NCI-H1694 treated with DMSO at 0.1 percent for 48 hours (cell line): Measurements from ENCODE around the gene RALY.
"Not testable (repeated sequence)": the region's sequence is repeated elsewhere in the genome, so short reads cannot be mapped to it uniquely, and the experiment has no call there.

ENCODE experiments used
- DNase-seq: peaks from one replicate; lab custom pipeline; 2025; lab: John Stamatoyannopoulos, UW

The RALY gene

DNA sequence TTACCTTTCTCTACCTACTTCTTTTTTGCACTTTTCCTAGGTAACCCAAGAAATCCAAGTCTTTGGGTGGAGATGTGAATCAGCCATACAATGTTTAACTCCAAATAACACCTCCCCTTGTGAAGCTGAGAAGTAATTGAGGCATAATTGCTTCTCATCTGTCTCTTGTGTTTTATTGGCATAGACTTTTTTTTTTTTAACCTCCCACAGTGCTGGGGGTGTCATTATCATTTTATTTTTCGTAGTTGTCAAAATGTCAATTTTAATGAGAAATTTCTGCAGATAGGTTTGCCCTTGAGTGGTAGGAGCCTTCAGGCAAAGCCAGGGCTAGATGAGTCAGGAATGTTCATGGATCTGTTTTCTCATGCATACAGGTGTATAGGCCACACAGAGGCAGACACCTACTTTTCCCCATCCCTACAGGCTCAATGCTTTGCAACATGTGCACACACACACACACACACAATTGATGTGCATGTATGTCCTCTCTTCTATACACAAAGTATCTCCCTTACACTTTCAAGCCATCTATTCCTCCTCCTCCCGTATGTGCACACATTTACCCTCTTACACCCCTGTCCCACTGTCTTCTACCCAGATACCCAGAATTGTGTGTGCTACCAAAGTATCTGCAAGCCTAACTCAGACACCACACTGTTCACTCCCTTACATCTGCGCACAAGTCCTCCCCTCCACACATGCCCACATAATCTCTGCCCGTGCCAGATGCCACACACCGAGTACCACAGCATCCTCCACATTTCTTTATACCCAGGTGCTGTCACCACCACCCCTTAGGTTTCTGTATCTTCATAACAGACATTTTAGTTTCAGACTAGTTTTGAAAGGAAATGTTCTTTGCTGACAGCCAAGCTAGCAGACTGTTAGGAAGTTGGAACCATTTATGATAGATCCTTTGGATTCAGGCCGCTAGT is 22.0 kb downstream of the RALY start:
- DNase-seq = no peak

GRCh38 chr20:34016736-34017135 is 23.0 kb downstream of the RALY start:
- DNase-seq = no peak

GRCh38 chr20:34017610-34018009 is 23.9 kb downstream of the RALY start:
- no peak for DNase-seq

DNA sequence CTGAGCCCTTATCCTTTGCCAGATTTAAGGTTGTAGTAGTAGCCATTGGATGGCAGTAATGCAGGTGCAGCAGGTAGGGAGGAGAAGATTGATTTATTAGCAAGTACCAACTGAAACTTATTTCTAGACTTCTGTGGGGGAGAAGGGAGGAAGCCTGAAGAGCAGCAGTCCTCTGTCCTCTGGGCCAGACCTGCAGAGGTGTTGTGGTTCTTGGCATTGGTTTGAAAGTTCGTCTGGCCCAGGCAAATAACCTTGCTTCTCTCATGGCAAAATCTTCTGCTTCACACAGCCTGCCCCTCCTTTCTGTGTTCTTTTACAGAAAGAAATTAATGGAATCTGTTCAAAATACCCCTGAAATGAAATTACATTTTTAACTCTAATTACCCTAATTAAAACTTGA is 24.5 kb downstream of the RALY start:
- no peak for DNase-seq

DNA sequence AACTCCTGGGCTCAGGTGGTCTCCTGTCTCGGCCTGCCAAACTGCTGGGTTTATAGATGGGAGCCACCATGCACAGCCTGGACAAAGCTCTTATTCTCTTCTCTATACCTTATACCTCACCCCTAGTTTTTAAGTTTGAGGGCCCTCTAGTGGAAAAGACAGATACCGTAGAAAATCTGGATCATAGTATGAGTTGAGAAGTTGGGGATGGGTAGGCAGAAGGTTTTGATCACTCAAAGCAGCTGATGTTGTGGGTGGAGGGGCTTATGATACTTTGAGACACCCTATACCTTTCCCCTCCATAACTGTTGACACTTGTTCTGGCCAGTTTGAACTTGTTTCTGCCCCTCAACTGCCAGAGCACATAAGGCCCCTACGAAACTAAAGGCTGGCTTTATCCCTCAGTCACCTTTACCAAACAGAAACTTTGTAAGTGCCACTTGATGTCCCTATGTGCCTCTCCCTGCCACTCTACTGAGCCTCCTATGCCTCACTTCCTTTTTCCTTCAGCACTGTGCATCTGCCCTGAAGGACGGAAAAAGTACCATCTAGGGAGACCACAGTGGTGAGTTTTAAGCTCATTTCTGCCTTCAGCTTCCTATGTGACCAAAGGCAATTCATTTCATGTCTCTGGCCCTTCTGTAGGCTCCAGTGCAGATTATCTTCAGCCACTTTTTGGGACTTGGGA is 28.6 kb downstream of the RALY start:
- no peak for DNase-seq

DNA sequence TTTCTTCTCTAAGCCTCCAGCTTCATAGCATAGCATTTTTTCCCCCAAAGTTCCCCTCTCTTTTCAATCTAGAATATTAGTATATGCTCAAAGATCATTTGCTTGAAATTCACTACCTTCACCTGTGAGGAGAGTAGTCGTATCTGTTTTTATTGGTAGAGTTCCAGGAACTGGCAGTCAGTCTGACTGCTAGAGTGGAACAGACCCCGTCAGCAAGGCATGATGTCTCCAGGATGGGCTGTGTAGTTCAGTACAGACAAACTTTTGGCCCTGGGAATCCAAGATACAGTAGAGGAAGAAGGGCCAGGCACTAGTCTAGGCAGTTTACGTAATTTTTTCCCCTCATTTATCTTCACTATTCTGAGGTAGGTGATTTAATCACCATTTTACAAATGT is 29.1 kb downstream of the RALY start:
- DNase-seq = no peak

DNA sequence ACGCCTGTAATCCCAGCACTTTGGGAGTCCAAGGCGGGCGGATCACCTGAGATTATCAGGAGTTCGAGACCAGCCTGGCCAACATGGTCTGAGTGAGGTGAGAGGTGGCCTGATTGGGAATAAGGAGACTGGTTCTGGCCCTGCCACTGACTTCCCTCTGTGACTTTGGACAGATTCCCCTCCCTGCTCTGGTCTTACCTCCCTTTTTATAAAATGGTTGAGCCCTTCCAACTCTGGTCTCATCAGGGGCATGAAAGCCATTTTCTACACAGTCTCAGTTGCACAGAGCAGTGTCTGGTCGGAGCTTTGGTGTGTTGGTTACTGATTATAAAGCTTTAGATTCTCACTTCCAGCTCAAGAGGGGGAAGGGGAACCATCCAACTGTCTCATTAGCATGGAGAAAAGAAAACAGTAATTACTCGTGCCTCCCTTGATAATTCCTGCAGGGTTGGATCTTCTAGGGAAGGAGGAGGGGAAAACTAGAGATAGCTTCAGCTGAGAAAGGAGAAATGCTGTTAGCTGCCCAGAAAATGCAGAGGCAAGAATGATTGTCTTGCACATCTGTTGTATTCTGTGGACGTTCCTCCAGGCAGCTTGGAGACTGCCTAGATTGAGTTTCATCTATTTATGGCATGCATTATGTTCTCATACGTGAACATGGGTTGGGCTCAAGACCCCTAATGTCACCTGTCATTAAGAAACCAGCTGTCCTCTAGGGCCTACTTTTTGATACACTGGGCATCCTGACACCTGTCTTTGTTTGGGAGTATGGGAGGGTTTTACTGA is 30.4 kb downstream of the RALY start:
- no peak for DNase-seq

- no peak for DNase-seq
Observed at GRCh38 chr20:34024723-34025351, 31.1 kb downstream of the RALY start.

- DNase-seq = not testable (repeated sequence)
Observed at GRCh38 chr20:34028013-34028412, 34.3 kb downstream of the RALY start.

DNA sequence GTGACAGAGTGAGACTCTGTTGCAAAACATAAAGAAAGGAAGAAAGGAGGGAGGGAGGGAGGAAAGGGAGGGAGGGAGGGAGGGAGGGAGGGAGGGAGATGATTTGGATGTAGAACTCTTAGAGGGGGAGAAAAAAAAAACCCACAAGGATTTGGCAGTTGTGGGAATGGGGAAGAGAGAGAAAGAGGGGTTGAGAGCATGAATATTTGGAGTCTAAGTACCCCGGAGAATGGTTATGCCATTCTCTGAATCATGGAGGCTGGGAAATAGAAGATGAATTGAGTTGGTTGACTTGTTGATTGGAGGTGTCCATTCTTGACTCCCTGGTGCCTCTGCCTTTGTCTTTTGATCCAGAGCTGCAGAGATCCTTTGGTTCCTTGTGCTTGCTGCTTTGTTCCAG is 35.7 kb downstream of the RALY start:
- DNase-seq = no peak

GRCh38 chr20:34030456-34030855 is 36.7 kb downstream of the RALY start:
- no peak for DNase-seq

DNA sequence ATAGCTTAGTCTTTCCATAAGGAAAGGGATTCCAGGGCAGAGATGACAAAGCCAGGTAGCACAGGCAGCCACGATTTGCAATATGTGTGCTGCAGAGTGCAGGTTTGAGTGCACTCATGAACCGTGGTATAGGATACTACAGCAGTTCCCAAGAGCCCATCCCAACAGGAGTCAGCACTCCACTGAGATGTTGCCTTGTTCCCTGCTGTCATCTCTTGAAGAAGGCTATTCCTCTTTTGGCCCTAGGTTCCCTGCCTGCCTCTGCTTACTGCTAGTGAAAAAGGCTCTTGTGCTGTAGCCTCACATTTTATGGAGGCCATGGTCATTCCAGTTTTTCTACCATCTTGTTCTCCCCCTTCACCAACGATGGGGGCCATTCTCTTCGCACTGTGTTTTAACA is 40.2 kb downstream of the RALY start:
- no peak for DNase-seq

DNA sequence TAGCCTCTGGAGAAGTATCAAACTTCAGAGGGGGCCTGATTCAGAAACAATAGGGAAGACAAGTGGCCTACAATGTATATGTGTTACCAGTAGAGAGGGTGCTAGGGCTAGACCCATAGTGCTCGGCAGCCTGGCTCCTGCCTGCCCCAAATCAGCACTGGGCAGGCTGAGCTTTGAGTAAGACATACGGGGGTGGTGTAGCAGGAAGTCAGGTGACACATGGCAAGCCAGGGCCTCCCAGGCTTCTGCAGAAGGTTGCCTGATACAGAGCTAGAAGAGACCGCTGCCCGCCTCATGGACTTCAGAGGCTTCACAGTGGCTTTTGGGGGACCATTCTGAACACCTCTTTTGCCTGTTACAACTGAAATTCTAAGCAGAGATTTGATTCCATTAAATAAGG is 43.4 kb downstream of the RALY start:
- no peak for DNase-seq

DNA sequence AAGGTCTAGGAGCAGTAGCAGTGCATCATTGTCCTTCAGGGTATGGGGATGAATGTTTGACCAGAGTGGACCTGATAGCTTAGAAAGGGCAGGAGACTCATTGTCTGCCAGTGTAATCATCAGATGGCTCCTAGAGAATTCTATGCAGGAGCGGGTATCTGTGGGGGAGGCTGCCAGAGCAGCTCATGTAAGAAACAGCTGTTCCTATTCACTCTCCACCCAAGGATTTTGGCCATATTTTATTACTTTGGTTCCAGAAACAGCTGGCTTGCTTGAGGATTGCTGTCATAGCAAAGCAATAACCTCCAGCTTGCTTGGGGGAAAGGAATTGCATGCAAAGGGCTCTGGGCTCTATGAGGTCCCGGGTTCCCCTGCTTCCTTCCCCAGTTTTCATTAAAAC is 44.1 kb downstream of the RALY start:
- DNase-seq = no peak

DNA sequence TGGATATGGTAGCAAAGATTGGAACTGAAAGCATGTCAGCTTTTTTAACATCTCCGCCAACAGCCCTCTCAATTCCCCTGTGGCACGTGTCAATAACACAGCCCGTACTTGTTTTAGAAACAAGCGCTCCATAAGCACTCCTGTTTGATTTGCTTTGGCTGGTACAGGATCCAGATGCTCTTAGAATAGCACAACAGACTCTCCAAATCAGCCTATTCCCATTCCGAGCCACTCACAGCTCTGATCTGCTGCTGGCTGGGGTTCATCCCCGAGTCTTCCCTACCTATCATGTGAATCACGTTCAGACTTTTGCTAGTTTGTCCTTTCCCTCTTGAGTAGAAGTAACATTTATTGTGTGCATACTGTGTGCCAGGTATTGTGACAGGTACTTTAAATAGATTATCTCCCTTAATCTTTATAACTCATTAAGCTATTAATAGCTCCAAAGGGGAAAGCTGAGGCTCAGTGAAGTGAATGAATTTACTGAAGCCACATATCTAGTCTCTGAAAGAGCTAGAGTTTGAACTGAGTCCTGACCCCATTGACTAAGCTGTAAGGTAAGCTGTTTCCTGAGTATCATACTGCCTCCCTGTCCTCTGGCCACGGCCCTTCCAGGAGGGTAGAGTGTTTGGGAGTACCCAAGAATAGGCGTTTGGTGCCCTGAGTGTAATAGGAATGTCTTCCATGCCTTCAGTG is 46.7 kb downstream of the RALY start:
- DNase-seq = peak; percentile 38

DNA sequence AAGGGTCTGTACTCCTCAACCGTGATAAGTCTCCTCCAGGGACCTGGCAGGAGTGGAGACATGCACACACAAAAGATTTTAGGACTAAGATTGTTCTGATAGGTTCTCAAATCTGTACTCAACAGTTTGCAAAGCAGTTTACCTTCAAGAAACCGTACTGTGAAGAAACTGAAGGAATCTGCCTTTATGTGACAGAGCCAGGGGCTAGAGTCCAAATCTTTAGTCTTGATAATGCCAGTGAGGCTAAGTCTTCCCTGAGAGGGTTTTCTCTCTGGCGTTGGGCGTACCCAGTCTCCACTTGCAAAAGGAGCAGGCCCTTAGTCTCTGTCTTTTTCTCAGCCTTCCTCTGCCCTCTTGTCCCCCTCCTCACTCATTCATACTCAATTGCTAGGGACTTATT is 47.5 kb downstream of the RALY start:
- DNase-seq = no peak

- no peak for DNase-seq
Observed at GRCh38 chr20:34042262-34042661, 48.6 kb downstream of the RALY start.

GRCh38 chr20:34043025-34043424 is 49.3 kb downstream of the RALY start:
- DNase-seq = no peak

DNA sequence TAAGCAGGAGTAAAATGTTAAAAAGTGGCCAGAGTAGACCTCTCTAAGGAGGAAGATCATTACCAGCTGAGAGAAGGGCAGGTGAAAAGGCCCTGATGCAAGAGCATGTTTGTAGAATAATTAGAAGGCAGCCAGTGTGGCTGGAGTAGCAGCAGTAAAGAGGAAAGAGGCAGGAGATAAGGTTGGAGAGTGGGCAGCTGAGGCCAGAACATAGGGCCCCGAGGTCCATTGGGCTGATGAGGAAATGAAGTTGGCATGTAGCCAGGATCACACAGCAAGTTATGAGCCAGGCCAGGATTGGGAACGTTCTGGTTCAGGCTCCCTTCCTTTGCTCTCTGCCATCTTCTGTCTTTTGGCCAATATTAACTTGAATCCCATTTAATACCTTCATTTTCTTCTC is 51.6 kb downstream of the RALY start:
- DNase-seq = no peak

DNA sequence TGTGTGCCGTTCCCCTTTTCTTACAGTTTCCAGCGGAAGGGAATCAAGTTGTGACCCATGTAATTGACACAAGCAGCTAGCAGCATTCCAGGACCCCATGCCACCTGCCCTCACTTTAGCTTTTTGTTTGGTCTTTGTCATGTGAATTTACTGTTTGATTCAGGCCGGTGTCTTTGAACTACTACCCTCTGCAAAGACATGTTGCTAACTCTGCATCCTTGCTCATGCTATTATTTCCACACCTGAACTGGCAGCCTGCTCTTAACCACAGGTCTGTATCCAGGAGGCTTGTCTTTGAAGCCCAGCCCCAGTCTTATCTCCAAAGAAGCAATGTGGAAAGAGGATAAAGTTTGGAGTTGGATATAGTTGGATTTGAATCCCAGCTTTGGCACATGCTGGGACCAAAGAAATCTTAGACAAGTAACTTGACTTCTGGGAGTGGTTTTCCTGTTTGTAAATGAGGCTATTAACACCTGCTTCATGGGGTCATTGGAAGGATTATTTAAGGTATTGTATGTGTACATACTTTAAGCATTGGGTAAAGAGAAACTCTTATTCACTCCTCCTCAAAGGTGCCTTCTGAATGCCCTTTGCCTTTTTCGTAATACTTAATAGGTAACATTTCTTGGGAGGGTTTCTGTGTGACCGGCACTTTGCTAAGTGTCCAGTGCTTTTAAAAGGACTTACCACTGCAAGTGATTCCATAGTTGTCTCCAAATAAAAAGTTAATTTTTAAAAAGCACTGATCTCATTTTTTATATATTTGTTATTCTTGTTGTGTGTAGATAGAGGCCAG is 52.4 kb downstream of the RALY start:
- DNase-seq = no peak
